IMR-90 (cell line): ENCODE measurements around the gene SYNPO2. TPM values are rescaled to one million over a fixed set of nuclear protein-coding genes. Genes with fewer than 3 reads are reported as not detected.

Source experiments
- ATAC-seq: fragments of 200-7000 bp; cut with Tn5 transposase; 2 replicates; pipeline ENCODE4 v1.9.1; 2020; ENCODE audit warnings: low read depth, mild to moderate bottlenecking, moderate library complexity
- BruUV-seq: library from RNA; stranded (reverse); fragments of 400-500 nt; replicated peaks from 2 replicates; lab custom pipeline; 2021; lab: Mats Ljungman, UMichigan
- CTCF ChIA-PET: fragments of 300-600 bp; formaldehyde crosslinking; extraction: SDS; loops from one replicate; lab custom pipeline; 2021; ENCODE audit warnings: antibody characterized with exemption; lab: Yijun Ruan, JAX
- POLR2A ChIA-PET: fragments of 300-600 bp; sonication (Branson Sonifier 250); formaldehyde crosslinking; loops from one replicate; lab custom pipeline; 2022; ENCODE audit warnings: antibody characterized with exemption; ENCODE audit not compliant: unreplicated experiment; lab: Charles Lee
- DNase-seq: peaks from one replicate; pipeline ENCODE4 v3.0.0; 2013
- H2AFZ ChIP-seq: replicated peaks from 2 replicates; pipeline ENCODE3; 2013; ENCODE audit warnings: low read length, mild to moderate bottlenecking; ENCODE audit not compliant: poor library complexity
- H2AK5ac ChIP-seq: 2 replicates; pipeline ENCODE4 v1.6.1; 2013; ENCODE audit warnings: low read depth, low read length, inconsistent platforms
- H2AK9ac ChIP-seq: replicated peaks from 2 replicates; pipeline ENCODE3; 2013; ENCODE audit warnings: mild to moderate bottlenecking, low read depth, low read length, moderate library complexity; ENCODE audit not compliant: poor library complexity
- H2BK120ac ChIP-seq: 2 replicates; pipeline ENCODE4 v1.6.1; 2013; ENCODE audit warnings: low read depth, low read length, inconsistent platforms
- H2BK15ac ChIP-seq: 3 replicates; pipeline ENCODE4 v1.6.1; 2013; ENCODE audit warnings: low read depth, low read length, inconsistent platforms
- H2BK20ac ChIP-seq: 2 replicates; pipeline ENCODE4 v1.6.1; 2013; ENCODE audit warnings: low read depth, mild to moderate bottlenecking, inconsistent platforms, low read length, moderate library complexity
- H2BK5ac ChIP-seq: 2 replicates; pipeline ENCODE4 v1.6.1; 2013; ENCODE audit warnings: mild to moderate bottlenecking, low read depth, low read length, inconsistent platforms; ENCODE audit not compliant: poor library complexity, severe bottlenecking
- H3K14ac ChIP-seq: replicated peaks from 2 replicates; pipeline ENCODE4 v1.6.1; 2013; ENCODE audit warnings: low read depth, low read length, inconsistent platforms
- H3K18ac ChIP-seq: 2 replicates; pipeline ENCODE4 v1.6.1; 2013; ENCODE audit warnings: low read depth, low read length, control low read depth
- H3K23ac ChIP-seq: 2 replicates; pipeline ENCODE4 v1.6.1; 2013; ENCODE audit warnings: low read depth, low read length, inconsistent platforms
- H3K27ac ChIP-seq: 2 replicates; pipeline ENCODE4 v1.5.1; 2013; ENCODE audit warnings: mild to moderate bottlenecking, control low read depth, low read length; ENCODE audit not compliant: insufficient read depth
- H3K27me3 ChIP-seq: 2 replicates; pipeline ENCODE4 v1.6.1; 2013; ENCODE audit warnings: low read length; ENCODE audit not compliant: control insufficient read depth, insufficient read depth
- H3K36me3 ChIP-seq: 2 replicates; pipeline ENCODE4 v1.6.1; 2013; ENCODE audit warnings: low read length, mixed read lengths; ENCODE audit not compliant: control insufficient read depth, insufficient read depth
- H3K4ac ChIP-seq: 2 replicates; pipeline ENCODE4 v1.6.1; 2013; ENCODE audit warnings: low read depth, low read length, inconsistent platforms
- H3K4me1 ChIP-seq: 2 replicates; pipeline ENCODE4 v1.6.1; 2013; ENCODE audit warnings: low read length, mixed read lengths; ENCODE audit not compliant: control insufficient read depth, insufficient read depth
- H3K4me2 ChIP-seq: 2 replicates; pipeline ENCODE4 v1.6.1; 2013; ENCODE audit warnings: low read depth, mild to moderate bottlenecking, control low read depth, low read length, moderate library complexity
- H3K4me3 ChIP-seq: 2 replicates; pipeline ENCODE4 v1.5.1; 2013; ENCODE audit warnings: low read depth, mild to moderate bottlenecking, control low read depth, low read length, moderate library complexity; ENCODE audit not compliant: insufficient read depth
- H3K56ac ChIP-seq: 2 replicates; pipeline ENCODE4 v1.6.1; 2013; ENCODE audit warnings: low read length, inconsistent platforms; ENCODE audit not compliant: insufficient read depth; ENCODE audit errors: extremely low read depth
- H3K79me1 ChIP-seq, 2 experiments: 2 replicates each; pipeline ENCODE4 v1.6.1; 2013; ENCODE audit warnings: low read length in 2 of 2, inconsistent platforms in 1 of 2, low read depth in 1 of 2
- H3K9ac ChIP-seq: 2 replicates; pipeline ENCODE4 v1.6.1; 2013; ENCODE audit warnings: low read depth, low read length, control low read depth
- H3K9me1 ChIP-seq: 2 replicates; pipeline ENCODE4 v1.6.1; 2013; ENCODE audit warnings: low read length, inconsistent platforms; ENCODE audit not compliant: insufficient read depth
- H3K9me3 ChIP-seq: 2 replicates; pipeline ENCODE4 v1.6.1; 2013; ENCODE audit warnings: low read length; ENCODE audit not compliant: control insufficient read depth, insufficient read depth
- H4K20me1 ChIP-seq: 2 replicates; pipeline ENCODE4 v1.6.1; 2013; ENCODE audit warnings: low read length, inconsistent platforms; ENCODE audit not compliant: insufficient read depth
- H4K5ac ChIP-seq: 2 replicates; pipeline ENCODE4 v1.6.1; 2013; ENCODE audit warnings: mild to moderate bottlenecking, low read depth, low read length, control low read depth
- H4K8ac ChIP-seq, 2 experiments: 2 replicates each; pipeline ENCODE4 v1.6.1; 2013; ENCODE audit warnings: low read depth in 2 of 2, low read length in 2 of 2, control low read depth in 1 of 2, inconsistent platforms in 1 of 2
- H4K91ac ChIP-seq: 2 replicates; pipeline ENCODE4 v1.6.1; 2013; ENCODE audit warnings: low read depth, low read length, inconsistent platforms; ENCODE audit not compliant: insufficient read depth
- RAD21 ChIP-seq: IDR thresholded peaks from 2 replicates; pipeline ENCODE4 v1.6.1; 2012; ENCODE audit warnings: low read length, improper control_type of control experiment
- SMC3 ChIP-seq: fragments of 150-350 bp; IDR thresholded peaks from 2 replicates; pipeline ENCODE4 v1.6.1; 2016; ENCODE audit warnings: low read depth, mild to moderate bottlenecking, antibody characterized with exemption, low read length, moderate library complexity
- WGBS, 2 experiments: methylation state at CpG; one replicate each; pipeline versions ENCODE4 v1.1.5 to v1.1.7; 2013; ENCODE audit warnings: missing lambda C conversion rate in 2 of 2; ENCODE audit not compliant: insufficient read length in 1 of 2; ENCODE audit errors: extremely low coverage in 2 of 2; 5-methylcytosine and 5-hydroxymethylcytosine counted together
- dilution Hi-C: fragments of 300-500 bp; cut with HindIII; formaldehyde crosslinking; loops from one replicate; pipeline ENCODE4 v1.14.3; 2018; ENCODE audit warnings: low sequenced_read_pairs; ENCODE audit not compliant: unreplicated experiment
- in situ Hi-C: fragments of 300-500 bp; cut with MboI; formaldehyde crosslinking; loops from 3 replicates; pipeline ENCODE4 v1.14.3; 2019; ENCODE audit warnings: low sequenced_read_pairs, inconsistent platforms, mixed read lengths
- intact Hi-C: fragments of 100-400 bp; cut with micrococcal nuclease; formaldehyde crosslinking; loops from 2 replicates; pipeline ENCODE4 v1.10.0; 2022
- polyA plus RNA-seq, 3 experiments: library from polyadenylated mRNA; depleted of rRNA; stranded (reverse); fragments of >200 nt; gene quantifications; 2 replicates each; pipeline ENCODE4 v1.2.3, GENCODE V29; 2012; ENCODE audit warnings: low replicate concordance in 1 of 3
- total RNA-seq: library from RNA; depleted of rRNA; stranded (reverse); fragments of >200 nt; gene quantifications from 2 replicates; pipeline ENCODE4 v1.2.3, GENCODE V29; 2012

SYNPO2 gene
- total and polyA plus RNA-seq, 2 of the 4 experiments (the other 2 are of a cell fraction): 0.99 to 1.8 TPM

DNA sequence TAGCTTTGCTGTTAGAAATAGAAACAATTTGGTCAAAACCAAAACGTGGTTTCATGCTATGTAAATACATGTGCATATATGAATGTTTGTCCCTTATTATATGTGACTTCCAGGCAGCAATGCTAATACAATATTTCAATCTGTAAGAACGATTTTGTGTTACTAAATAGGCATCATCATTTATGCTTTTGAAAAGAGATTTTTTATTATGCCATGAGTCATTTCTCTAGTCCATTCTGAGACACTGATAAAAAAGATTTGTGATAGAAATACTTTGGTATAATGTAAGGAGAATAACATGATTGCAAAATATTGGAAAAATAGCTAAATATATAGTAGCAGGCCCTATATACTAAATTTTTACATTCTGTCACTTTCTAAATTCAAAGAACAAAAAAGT lies 28.9 kb downstream of the SYNPO2 start:
- peak overlapping the region; percentile 74 for H3K4me2 ChIP-seq
- no peaks in the 10 kb centered on the region for H3K36me3 ChIP-seq
- H3K56ac ChIP-seq: no peak overlapping the region; the same call in 1 of the 2 replicates
- peak overlapping the region; percentile 97 for H2BK120ac ChIP-seq
- no peaks in the 10 kb centered on the region for H3K79me1 ChIP-seq
- no peaks in the 10 kb centered on the region for H3K27me3 ChIP-seq
- CTCF ChIA-PET: interaction anchor here (0.7 to 1.0 kb wide), 2 partner anchors 10 to 49 kb away, joined by 3 to 4 read pairs; no protein-coding TSS in a partner anchor
- H3K9ac ChIP-seq: no peak overlapping the region
- H2AFZ ChIP-seq: no peak overlapping the region
- H2BK5ac ChIP-seq: peak overlapping the region; percentile 92
- H4K8ac ChIP-seq: peak overlapping the region; percentile 81 to 91; a peak in 3 of 4 replicates
- DNase-seq (peak; percentile 18), ATAC-seq (no peak)
- H3K4ac ChIP-seq: peak overlapping the region; percentile 88; the same call in 1 of the 2 replicates
- peak overlapping the region; percentile 98 for H2BK20ac ChIP-seq
- TF ChIP-seq RAD21 (no peak), SMC3 (no peak)
- in situ Hi-C loops (no loop called here), intact Hi-C loops (loop anchor here (5.0 kb wide), 1 partner anchor 50 kb away; no protein-coding TSS in a partner anchor), dilution Hi-C loops (no loop called here)
- H2BK15ac ChIP-seq: peak overlapping the region; percentile 53; the same call in 1 of the 3 replicates
- H2AK9ac ChIP-seq: no peak overlapping the region
- no peak overlapping the region for H4K5ac ChIP-seq
- H3K9me3 ChIP-seq: no peaks in the 10 kb centered on the region
- no peak overlapping the region for H2AK5ac ChIP-seq
- H3K18ac ChIP-seq: peak overlapping the region; percentile 86; the same call in 1 of the 2 replicates
- POLR2A ChIA-PET: no interaction called here
- H3K4me3 ChIP-seq: no peak overlapping the region
- H4K91ac ChIP-seq: peak overlapping the region; percentile 80; the same call in 1 of the 2 replicates
- peak overlapping the region; percentile 91; the same call in 1 of the 2 replicates for H3K14ac ChIP-seq
- no CpG with 5 or more reads among the region's 2 CpGs for WGBS, 2 experiments
- no TSS peak for BruUV-seq
- peaks cover 2% of the 10 kb centered on the region for H3K4me1 ChIP-seq
- H4K20me1 ChIP-seq: no peaks in the 10 kb centered on the region
- H3K23ac ChIP-seq: no peak overlapping the region
- peak overlapping the region; percentile 64; the same call in 1 of the 2 replicates for H3K27ac ChIP-seq
- H3K9me1 ChIP-seq: no peaks in the 10 kb centered on the region
